Mammary epithelial cell (primary cell): ENCODE data around the gene PGBD5.

Source experiments
- CTCF ChIP-seq, 2 donors: IDR thresholded peaks in 1 of 2; conservative IDR thresholded peaks in 1 of 2; 2 replicates each; pipeline ENCODE4 v1.5.1; 2011 to 2012; ENCODE audit warnings: inconsistent platforms in 2 of 2, low read length in 2 of 2, mild to moderate bottlenecking in 2 of 2, control low read depth in 1 of 2, low read depth in 1 of 2; ENCODE audit not compliant: insufficient read depth in 1 of 2; ENCODE audit errors: extremely low read depth in 1 of 2
- EZH2 ChIP-seq: IDR thresholded peaks from 2 replicates; pipeline ENCODE4 v1.6.1; 2012; ENCODE audit warnings: low read length, inconsistent platforms, borderline replicate concordance

GRCh38 chr1:230316864-230317745, 109.0 kb downstream of the PGBD5 start:
- TF ChIP-seq CTCF (conservative IDR thresholded peaks at IDR 0.05 in 1 of 2, IDR thresholded peaks at IDR 0.05 in 1 of 2; ENCODE audit: extremely low read depth in 1 of 2, insufficient read depth in 1 of 2, low read depth in 1 of 2, low read length in 2 of 2) (no peak), EZH2 (no peak)
